Measurements from ENCODE around the gene ACSL4.
"Not testable (repeated sequence)": the region's sequence is repeated elsewhere in the genome, so short reads cannot be mapped to it uniquely, and the experiment has no call there.

ACSL4 gene

DNA sequence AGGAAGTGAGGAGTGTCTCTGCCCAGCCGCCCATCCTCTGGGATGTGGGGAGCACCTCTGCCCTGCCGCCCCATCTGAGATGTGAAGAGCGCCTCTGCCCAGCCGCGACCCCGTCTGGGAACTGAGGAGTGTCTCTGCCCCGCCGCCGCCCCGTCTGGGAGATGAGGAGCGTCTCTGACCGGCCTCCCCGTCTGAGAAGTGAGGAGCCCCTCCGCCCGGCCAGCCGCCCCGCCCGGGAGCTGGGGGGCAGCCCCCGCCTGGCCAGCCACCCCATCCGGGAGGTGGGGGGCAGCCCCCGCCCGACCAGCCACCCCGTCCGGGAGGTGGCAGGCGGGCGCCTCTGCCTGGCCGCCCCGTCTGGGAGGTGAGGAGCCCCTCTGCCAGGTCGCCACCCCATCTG is 61.9 kb downstream of the ACSL4 start:
- H3K4me3 Mint-ChIP-seq; DNase-seq (ENCODE audit: low spot score in 2 of 2); H3K9me3 Mint-ChIP-seq; ATAC-seq (ENCODE audit: low read depth); H3K4me1 Mint-ChIP-seq; H3K27ac Mint-ChIP-seq; H3K27me3 Mint-ChIP-seq: not testable (repeated sequence)
- peaks cover 14% of the 10 kb centered on the region for H3K36me3 Mint-ChIP-seq

DNA sequence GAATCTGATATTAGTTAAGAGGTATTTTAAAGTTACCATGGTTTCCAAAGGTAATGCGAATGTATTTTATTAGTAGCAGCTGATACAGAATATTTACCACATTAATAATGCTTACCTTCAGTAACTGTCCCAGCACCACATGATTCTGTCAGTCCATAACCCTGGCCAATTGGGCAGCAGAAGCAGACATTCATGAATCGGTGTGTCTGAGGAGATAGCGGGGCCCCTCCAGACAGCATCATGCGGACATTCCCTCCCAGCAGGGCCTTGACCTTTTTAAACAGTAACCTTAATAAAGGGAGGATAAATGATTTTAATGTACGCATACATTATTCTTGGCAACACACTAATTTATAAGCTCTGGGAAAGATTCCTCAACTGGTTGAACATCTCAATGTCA is 65.1 kb downstream of the ACSL4 start:
- no peaks in the 10 kb centered on the region for H3K4me1 Mint-ChIP-seq
- ATAC-seq (ENCODE audit: low read depth) (no peak), DNase-seq (ENCODE audit: low spot score in 2 of 2) (no peak)
- no peaks in the 10 kb centered on the region for H3K9me3 Mint-ChIP-seq
- H3K36me3 Mint-ChIP-seq: peaks cover 22% of the 10 kb centered on the region
- H3K27me3 Mint-ChIP-seq: no peaks in the 10 kb centered on the region
- H3K4me3 Mint-ChIP-seq: no peak overlapping the region
- no peak overlapping the region for H3K27ac Mint-ChIP-seq

DNA sequence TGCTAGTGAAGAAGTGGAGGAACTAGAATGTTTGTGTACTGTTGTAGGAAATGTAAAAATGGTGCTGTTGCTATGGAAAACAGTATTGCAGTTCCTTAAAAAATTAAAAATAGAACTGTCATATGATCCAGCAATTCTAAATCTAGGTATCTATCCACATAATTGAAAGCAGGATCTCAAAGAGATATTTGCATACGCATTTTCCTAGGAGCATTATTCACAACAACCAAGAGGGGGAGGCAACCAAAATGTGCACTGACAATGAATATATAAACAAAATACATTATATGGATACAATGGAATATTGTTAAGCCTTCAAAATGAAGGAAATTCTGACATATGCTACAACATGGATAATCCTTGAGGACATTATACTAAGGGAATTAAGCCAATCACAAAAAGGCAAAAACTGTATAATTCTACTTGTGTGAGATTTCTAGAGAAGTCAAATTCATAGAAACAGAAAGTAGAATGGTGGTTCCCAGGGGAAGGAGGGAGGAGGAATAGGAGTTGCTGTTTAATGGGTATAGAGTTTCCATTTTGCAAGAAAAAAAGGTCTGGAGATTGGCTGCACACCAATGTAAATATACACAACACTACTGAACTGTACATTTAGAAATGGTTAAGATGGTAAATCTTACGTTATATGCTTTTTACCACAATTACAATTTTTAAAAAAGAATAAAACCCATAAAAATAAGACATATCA is 72.5 kb downstream of the ACSL4 start:
- H3K27me3 Mint-ChIP-seq: no peaks in the 10 kb centered on the region
- H3K4me1 Mint-ChIP-seq: no peaks in the 10 kb centered on the region
- H3K36me3 Mint-ChIP-seq: peaks cover 32% of the 10 kb centered on the region
- no peak for ATAC-seq (ENCODE audit: low read depth)
- no peak overlapping the region for H3K27ac Mint-ChIP-seq
- H3K4me3 Mint-ChIP-seq: no peak overlapping the region
- DNase-seq (ENCODE audit: low spot score in 2 of 2): no peak
- H3K9me3 Mint-ChIP-seq: peaks cover 8% of the 10 kb centered on the region

DNA sequence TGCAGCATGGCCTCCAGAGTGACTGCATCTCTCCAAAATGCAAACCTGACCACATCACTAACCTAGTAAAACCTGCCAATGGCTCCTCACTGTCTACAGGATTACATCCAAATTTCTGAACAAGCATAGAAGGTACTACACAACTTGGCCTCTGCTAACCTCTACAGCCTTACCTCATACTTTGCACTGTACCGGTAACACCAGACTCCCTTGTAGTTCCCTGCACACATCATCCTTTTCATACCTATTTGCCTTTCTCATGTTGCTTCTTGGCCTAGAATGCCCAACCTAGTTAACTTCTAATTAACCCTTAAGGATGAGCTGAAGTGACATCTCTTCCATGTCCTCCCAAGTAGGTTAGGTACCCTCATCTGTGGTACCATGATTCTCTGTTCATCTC is 74.7 kb downstream of the ACSL4 start:
- H3K36me3 Mint-ChIP-seq: peaks cover 37% of the 10 kb centered on the region
- DNase-seq (ENCODE audit: low spot score in 2 of 2) (no peak), ATAC-seq (ENCODE audit: low read depth) (no peak)
- no peak overlapping the region for H3K27ac Mint-ChIP-seq
- no peaks in the 10 kb centered on the region for H3K27me3 Mint-ChIP-seq
- peaks cover 8% of the 10 kb centered on the region for H3K9me3 Mint-ChIP-seq
- H3K4me3 Mint-ChIP-seq: no peak overlapping the region
- no peaks in the 10 kb centered on the region for H3K4me1 Mint-ChIP-seq

DNA sequence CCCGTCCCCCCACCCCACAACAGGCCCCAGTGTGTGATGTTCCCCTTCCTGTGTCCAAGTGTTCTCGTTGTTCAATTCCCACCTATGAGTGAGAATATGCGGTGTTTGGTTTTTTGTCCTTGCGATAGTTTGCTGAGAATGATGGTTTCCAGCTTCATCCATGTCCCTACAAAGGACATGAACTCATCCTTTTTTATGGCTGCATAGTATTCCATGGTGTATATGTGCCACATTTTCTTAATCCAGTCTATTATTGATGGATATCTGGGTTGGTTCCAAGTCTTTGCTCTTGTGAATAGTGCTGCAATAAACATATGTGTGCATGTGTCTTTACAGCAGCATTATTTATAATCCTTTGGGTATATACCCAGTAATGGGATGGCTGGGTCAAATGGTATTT is 75.7 kb downstream of the ACSL4 start:
- H3K27me3 Mint-ChIP-seq; DNase-seq (ENCODE audit: low spot score in 2 of 2); H3K27ac Mint-ChIP-seq; ATAC-seq (ENCODE audit: low read depth); H3K9me3 Mint-ChIP-seq; H3K4me3 Mint-ChIP-seq; H3K4me1 Mint-ChIP-seq: not testable (repeated sequence)
- H3K36me3 Mint-ChIP-seq: peaks cover 37% of the 10 kb centered on the region

DNA sequence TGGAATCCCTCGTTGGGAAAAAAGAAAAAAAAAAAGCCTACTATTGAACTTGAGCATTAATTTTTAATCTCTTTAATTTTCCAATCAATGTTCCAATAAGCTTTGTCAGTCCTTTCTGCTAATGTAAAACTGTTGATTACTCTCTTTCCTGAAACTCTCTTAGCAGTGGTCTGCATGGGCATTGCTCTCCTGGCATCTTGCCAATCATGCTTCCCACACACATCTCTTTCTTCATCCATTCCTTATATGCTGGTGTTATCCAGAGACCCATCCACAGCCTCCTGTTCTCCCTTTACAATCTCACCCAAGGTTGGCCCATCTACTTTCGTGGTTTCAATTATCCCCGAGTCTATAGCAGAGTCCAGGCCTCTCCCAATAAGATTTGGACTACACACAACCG is 76.3 kb downstream of the ACSL4 start:
- H3K4me1 Mint-ChIP-seq: no peaks in the 10 kb centered on the region
- H3K4me3 Mint-ChIP-seq: no peak overlapping the region
- peaks cover 37% of the 10 kb centered on the region for H3K36me3 Mint-ChIP-seq
- H3K27ac Mint-ChIP-seq: no peak overlapping the region
- H3K9me3 Mint-ChIP-seq: peaks cover 8% of the 10 kb centered on the region
- no peaks in the 10 kb centered on the region for H3K27me3 Mint-ChIP-seq
- ATAC-seq (ENCODE audit: low read depth): no peak
- DNase-seq (ENCODE audit: low spot score in 2 of 2): no peak

DNA sequence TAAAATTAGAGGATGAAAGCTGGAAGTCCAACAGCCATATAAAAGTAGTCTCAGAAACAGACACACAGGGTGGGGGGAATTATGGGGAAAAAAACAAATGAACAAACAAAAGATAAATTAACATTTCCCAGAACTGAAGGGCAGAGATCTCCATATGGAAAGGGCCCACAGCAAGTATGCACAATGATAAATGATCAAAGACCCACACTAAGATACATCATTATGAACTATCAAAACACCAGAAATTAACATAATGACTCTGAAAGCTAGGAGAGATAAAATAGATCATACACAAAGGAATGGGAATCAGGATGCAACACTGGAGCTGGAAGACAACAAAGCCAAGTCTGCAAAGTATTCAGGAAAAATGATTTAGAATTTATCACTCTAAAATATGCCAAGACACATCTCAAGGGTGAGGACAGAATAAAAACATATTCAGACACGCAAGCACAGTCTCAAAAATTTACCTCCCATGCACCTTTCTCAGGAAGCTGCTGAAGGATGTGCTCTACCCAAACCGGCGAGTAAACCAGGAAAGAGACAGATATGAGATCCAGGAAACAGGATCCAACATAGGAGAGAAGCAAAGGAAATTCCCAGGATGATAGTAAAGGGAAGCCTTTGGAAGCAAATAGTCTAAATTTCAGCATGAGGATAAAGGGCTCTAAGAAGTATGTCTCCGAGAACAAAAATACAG is 77.4 kb downstream of the ACSL4 start:
- peaks cover 36% of the 10 kb centered on the region for H3K36me3 Mint-ChIP-seq
- no peaks in the 10 kb centered on the region for H3K4me1 Mint-ChIP-seq
- no peak overlapping the region for H3K4me3 Mint-ChIP-seq
- ATAC-seq (ENCODE audit: low read depth) (no peak), DNase-seq (ENCODE audit: low spot score in 2 of 2) (no peak)
- peak overlapping the region; percentile 29 for H3K27ac Mint-ChIP-seq
- H3K27me3 Mint-ChIP-seq: no peaks in the 10 kb centered on the region
- peaks cover 8% of the 10 kb centered on the region for H3K9me3 Mint-ChIP-seq

DNA sequence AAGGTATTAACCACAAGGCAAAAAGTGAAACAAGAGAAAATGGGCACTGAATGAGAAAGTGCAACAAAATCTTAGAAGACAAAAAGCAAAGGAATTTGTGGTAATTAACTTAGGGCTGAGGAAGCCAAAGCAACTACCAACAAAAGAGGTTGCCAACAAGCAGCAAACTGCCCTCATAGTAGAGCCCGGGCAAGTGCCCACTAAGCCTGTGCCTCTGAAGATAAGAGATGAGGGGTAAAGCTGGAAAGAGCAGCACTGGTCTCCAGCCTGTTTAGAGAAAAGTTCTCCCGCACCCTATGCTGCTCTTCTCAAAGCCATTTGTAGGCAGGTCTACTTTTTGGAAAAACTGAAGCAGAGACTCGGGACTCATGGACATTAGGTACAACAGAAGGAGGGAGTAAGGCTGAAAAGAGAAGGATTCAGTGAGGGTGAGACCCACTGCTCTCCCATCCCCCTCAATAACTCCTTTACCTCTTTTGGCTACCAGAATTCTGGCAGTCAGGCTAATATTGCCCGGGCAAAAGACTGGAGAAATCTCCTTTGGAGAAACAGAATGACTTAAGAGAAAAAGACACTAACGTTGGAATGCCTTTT is 78.4 kb downstream of the ACSL4 start:
- DNase-seq (ENCODE audit: low spot score in 2 of 2): no peak
- H3K36me3 Mint-ChIP-seq: peaks cover 30% of the 10 kb centered on the region
- peak overlapping the region; percentile 29 for H3K27ac Mint-ChIP-seq

DNA sequence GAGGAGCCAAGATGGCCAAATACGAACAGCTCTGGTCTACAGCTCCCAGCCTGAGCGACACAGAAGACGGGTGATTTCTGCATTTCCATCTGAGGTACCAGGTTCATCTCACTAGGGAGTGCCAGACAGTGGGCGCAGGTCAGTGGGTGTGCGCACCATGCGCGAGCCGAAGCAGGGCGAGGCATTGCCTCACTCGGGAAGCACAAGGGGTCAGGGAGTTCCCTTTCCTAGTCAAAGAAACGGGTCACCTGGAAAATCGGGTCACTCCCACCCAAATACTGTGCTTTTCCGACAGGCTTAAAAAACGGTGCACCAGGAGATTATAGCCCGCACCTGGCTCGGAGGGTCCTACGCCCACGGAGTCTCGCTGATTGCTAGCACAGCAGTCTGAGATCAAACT is 88.4 kb downstream of the ACSL4 start:
- not testable (repeated sequence) for H3K36me3 Mint-ChIP-seq; DNase-seq (ENCODE audit: low spot score in 2 of 2); ATAC-seq (ENCODE audit: low read depth); H3K27ac Mint-ChIP-seq; H3K4me3 Mint-ChIP-seq; H3K27me3 Mint-ChIP-seq; H3K4me1 Mint-ChIP-seq; H3K9me3 Mint-ChIP-seq

More for the DNA sequence above, 78.4 kb downstream of the ACSL4 start:
- Mint-ChIP-seq H3K9me3 (peaks cover 8% of the 10 kb centered on the region), H3K4me1 (no peaks in the 10 kb centered on the region), H3K27me3 (no peaks in the 10 kb centered on the region), H3K4me3 (no peak overlapping the region)
- ATAC-seq (ENCODE audit: low read depth): no peak

DNA sequence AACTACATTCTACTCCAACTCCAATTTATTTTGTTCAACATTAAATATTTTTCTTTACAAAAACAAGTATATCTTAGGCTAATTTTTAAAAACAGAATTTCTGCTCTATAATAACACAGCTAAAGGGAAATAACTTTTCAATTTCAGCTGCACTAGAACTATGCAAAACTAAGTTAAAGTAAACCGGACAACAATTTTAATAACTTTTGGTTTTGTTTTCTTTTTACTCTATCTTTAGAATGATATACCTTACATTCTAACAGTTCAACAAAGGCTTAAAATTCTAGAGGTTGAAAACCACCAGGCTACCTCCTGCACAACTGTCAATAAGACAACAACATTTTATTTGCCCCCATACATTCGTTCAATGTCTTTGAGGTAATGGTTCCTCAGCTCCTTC is 89.4 kb downstream of the ACSL4 start:
- peaks cover 13% of the 10 kb centered on the region for H3K36me3 Mint-ChIP-seq
- H3K27me3 Mint-ChIP-seq: no peaks in the 10 kb centered on the region
- H3K4me3 Mint-ChIP-seq: no peak overlapping the region
- peaks cover 4% of the 10 kb centered on the region for H3K4me1 Mint-ChIP-seq
- ATAC-seq (ENCODE audit: low read depth) (no peak), DNase-seq (ENCODE audit: low spot score in 2 of 2) (no peak)
- no peaks in the 10 kb centered on the region for H3K9me3 Mint-ChIP-seq
- no peak overlapping the region for H3K27ac Mint-ChIP-seq

DNA sequence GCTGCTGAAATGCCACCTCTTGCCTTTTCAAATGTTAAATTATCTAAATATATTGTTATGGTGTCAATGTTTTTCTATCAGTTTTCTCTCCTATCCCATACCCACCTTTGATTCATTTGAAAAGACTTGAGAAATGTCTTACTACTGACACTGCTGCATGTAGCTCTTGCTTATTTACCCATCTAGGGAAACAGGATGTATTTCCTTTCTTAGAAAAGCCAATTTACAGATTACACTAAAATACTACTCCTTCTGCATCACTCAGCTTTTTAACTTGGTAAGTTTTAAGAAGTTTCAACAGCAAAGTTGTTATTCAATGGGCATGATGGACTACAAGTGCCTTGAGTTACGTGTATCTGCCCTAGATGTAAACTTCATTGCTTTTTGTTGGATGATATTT is 94.9 kb downstream of the ACSL4 start:
- DNase-seq (ENCODE audit: low spot score in 2 of 2) (no peak), ATAC-seq (ENCODE audit: low read depth) (no peak)
- H3K27me3 Mint-ChIP-seq: no peaks in the 10 kb centered on the region
- no peaks in the 10 kb centered on the region for H3K4me1 Mint-ChIP-seq
- H3K4me3 Mint-ChIP-seq: no peak overlapping the region
- H3K27ac Mint-ChIP-seq: no peak overlapping the region
- peaks cover 14% of the 10 kb centered on the region for H3K36me3 Mint-ChIP-seq
- H3K9me3 Mint-ChIP-seq: no peaks in the 10 kb centered on the region

DNA sequence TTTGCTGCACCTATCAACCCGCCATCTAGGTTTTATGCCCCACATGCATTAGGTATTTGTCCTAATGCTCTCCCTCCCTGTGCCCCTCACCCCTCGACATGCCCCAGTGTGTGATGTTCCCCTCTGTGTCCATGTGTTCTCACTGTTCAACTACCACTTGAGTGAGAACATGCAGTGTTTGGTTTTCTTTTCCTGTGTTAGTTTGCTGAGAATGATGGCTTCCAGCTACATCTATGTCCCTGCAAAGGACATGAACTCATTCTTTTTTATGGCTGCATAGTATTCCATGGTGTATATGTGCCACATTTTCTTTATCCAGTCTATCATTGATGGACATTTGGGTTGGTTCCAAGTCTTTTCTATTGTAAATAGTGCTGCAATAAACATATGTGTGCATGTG is 95.6 kb downstream of the ACSL4 start:
- not testable (repeated sequence) for ATAC-seq (ENCODE audit: low read depth); H3K9me3 Mint-ChIP-seq; H3K4me3 Mint-ChIP-seq; H3K27ac Mint-ChIP-seq; DNase-seq (ENCODE audit: low spot score in 2 of 2); H3K27me3 Mint-ChIP-seq; H3K4me1 Mint-ChIP-seq
- peaks cover 14% of the 10 kb centered on the region for H3K36me3 Mint-ChIP-seq

DNA sequence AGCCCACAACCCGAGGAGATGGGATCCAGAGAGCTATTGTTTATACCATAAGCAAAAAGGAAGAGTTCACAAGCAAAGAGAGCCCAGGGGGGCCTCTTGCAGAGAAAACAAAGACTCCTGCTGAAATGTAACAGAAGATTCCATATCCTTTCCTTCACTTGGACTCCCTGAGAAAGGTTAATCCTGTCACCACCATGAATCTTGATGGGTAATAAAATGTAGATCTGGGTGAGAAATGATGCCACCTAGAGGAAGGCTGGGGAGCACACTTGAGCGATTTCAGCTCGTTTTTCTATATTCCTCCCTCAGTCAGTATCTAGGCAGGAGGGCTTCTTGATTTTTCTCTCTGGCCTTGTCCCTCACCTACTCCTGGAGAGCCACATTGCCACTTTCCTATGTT is 97.9 kb downstream of the ACSL4 start:
- Mint-ChIP-seq H3K27me3 (no peaks in the 10 kb centered on the region), H3K36me3 (peaks cover 13% of the 10 kb centered on the region), H3K4me3 (no peak overlapping the region), H3K9me3 (no peaks in the 10 kb centered on the region), H3K27ac (peak overlapping the region; percentile 47), H3K4me1 (no peaks in the 10 kb centered on the region)
- ATAC-seq (ENCODE audit: low read depth) (peak; percentile 34), DNase-seq (ENCODE audit: low spot score in 2 of 2) (no peak)

DNA sequence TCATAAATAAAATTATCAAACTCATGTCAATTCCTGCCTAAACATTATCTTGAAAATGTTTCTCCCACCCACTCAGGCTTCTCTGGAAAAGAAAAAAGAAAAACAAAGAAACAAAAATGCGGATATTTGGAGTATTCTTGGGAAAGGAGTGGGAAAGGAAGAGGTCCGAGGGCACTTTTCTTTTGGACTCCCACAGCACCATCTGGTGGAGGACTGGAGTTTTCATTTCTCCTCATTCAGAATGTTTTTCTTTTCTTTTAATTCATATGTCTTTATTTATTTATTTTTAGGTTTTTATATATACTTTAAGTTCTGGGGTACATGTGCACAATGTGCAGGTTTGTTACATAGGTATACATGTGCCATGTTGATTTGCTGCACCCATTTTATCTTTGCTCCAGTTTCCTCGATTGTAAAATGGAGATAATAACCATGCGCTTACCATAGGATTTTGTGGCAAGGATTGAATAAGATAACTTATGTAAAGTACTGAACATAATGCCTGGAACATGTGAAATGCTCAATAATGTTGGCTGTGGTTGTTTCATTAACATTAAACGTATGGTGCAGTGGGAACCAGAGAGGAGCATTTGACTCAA is 100.1 kb downstream of the ACSL4 start:
- H3K4me1 Mint-ChIP-seq: no peaks in the 10 kb centered on the region
- ATAC-seq (ENCODE audit: low read depth) (no peak), DNase-seq (ENCODE audit: low spot score in 2 of 2) (no peak)
- H3K4me3 Mint-ChIP-seq: no peak overlapping the region
- peaks cover 2% of the 10 kb centered on the region for H3K36me3 Mint-ChIP-seq
- H3K27ac Mint-ChIP-seq: no peak overlapping the region
- H3K9me3 Mint-ChIP-seq: no peaks in the 10 kb centered on the region
- H3K27me3 Mint-ChIP-seq: no peaks in the 10 kb centered on the region

Measured in memory B cell (primary cell).